ENCODE data around the gene NUMBL. TPM values are rescaled to one million over a fixed set of nuclear protein-coding genes. Genes with fewer than 3 reads are reported as not detected.
A peak's percentile ranks its signal among the peaks of the same experiment; 100 is the strongest.

The NUMBL gene
- total and polyA plus RNA-seq, 9 of the 15 experiments (the other 6 are each of a cell fraction or from before 2014, with no cell fraction given), result 0.39 to 38.6 (median 6.6) TPM

DNA sequence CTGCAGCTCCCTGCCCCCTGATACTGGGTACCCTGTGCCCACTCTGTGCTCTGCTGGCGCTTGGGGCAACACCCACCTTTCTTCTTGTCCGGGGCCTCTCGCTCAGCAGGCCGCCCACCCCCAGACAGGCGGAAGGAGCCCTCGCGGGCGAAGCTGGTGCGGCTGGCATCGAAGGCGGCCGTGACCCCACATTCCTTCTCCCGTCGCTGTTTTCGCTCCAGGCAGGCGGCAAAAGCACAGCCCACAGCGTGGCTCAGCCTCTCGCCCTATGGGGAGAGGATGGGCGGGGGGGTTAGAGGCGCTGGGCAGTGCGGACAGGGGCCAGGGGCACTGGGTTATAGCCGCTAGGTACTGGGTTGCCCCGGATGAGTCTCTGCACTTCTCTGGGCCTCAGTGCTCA is 13.3 kb downstream of the NUMBL start (continued):
- TF ChIP-seq, protein P1, sequence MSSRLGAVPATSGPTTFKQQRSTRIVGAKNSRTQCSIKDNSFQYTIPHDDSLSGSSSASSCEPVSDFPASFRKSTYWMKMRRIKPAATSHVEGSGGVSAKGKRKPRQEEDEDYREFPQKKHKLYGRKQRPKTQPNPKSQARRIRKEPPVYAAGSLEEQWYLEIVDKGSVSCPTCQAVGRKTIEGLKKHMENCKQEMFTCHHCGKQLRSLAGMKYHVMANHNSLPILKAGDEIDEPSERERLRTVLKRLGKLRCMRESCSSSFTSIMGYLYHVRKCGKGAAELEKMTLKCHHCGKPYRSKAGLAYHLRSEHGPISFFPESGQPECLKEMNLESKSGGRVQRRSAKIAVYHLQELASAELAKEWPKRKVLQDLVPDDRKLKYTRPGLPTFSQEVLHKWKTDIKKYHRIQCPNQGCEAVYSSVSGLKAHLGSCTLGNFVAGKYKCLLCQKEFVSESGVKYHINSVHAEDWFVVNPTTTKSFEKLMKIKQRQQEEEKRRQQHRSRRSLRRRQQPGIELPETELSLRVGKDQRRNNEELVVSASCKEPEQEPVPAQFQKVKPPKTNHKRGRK (tag; IDR thresholded peaks at IDR 0.05), result no peak
- TF ChIP-seq ZNF316 (IDR thresholded peaks at IDR 0.05) (no peak), SMAD2 (IDR thresholded peaks at IDR 0.05; ENCODE audit: low read depth, low read length) (no peak), SREBF2 (CRISPR knock-in tag; IDR thresholded peaks at IDR 0.05) (no peak), ZNF224 (CRISPR knock-in tag; IDR thresholded peaks at IDR 0.05) (no peak)

DNA sequence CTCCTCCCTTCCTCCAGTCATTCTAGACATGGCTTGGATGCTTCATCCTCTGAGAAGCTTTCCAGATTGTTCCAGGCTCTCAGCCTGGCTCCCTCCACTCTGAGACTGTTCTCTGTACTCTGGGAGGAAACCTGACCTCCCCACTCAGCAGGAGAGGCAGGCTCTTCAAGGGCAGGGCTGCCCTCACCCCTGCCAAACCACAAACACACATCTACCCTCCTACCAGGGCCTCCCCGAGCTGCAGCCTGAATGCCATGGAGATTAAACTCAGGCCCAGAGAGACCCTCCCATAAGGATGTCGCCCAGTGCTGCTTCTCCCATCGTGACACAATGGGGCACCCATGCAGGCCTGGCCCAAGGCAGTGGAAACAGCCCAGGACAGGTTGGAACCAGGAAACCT is 16.2 kb downstream of the NUMBL start:
- no peak for FAIRE-seq
- ATAC-seq, result no peak
- BruUV-seq (replicated peaks), result no TSS peak
- WGBS (ENCODE audit: insufficient coverage, low coverage, missing lambda C conversion rate), result 76% methylated on average over 3 of the region's 3 CpGs
- intact Hi-C loops (cut with micrococcal nuclease) (no loop called here), in situ Hi-C loops (cut with MboI) (no loop called here)
- POLR2A ChIA-PET, result interaction anchor here (1.0 to 1.6 kb wide), 2 partner anchors 13 to 24 kb away, joined by 3 read pairs; no protein-coding TSS in a partner anchor
- no peak for DNase-seq (ENCODE audit: extremely low read depth in 1 of 4, low spot score in 3 of 4)
- Histone ChIP-seq H3K9me1 (ENCODE audit: control insufficient read depth, insufficient read depth, low read length) (no peaks in the 10 kb centered on the region), H3K4me1 (replicated peaks in 1 of 2; ENCODE audit: control insufficient read depth in 2 of 2, insufficient read depth in 2 of 2, low read length in 2 of 2) (no peaks in the 10 kb centered on the region; a peak in 1 of 5 replicates), H3K4me2 (ENCODE audit: insufficient read depth, low read length) (no peak overlapping the region), H3K27me3 (ENCODE audit: control insufficient read depth in 2 of 2, insufficient read depth in 2 of 2, low read length in 2 of 2) (no peaks in the 10 kb centered on the region), H3K9ac (ENCODE audit: insufficient read depth in 1 of 2, low read depth in 2 of 2, low read length in 2 of 2) (peak overlapping the region in 1 of 2 experiments; percentile 42; a peak in 1 of 4 replicates), H2AFZ (ENCODE audit: low read depth, low read length) (no peak overlapping the region), H3K36me3 (ENCODE audit: control insufficient read depth, insufficient read depth, low read length) (peaks cover 91% of the 10 kb centered on the region), H3K79me2 (ENCODE audit: control insufficient read depth, insufficient read depth, low read length) (no peaks in the 10 kb centered on the region), H3K9me3 (replicated peaks; ENCODE audit: control insufficient read depth, insufficient read depth, low read depth, low read length) (peaks cover 9% of the 10 kb centered on the region), H4K20me1 (replicated peaks; ENCODE audit: control insufficient read depth, insufficient read depth, low read length) (no peaks in the 10 kb centered on the region), H3K4me3 (no peak overlapping the region), H3K27ac (ENCODE audit: extremely low read depth, low read depth, low read length) (no peak overlapping the region)
- CTCF ChIA-PET (ENCODE audit: low intra/inter-chr PET ratio), result no interaction called here
- no peak for TF ChIP-seq PRMT5 (CRISPR knock-in tag; IDR thresholded peaks at IDR 0.05)
- no peak for TF ChIP-seq KLF16 (IDR thresholded peaks at IDR 0.05)
- TF ChIP-seq, protein P2, sequence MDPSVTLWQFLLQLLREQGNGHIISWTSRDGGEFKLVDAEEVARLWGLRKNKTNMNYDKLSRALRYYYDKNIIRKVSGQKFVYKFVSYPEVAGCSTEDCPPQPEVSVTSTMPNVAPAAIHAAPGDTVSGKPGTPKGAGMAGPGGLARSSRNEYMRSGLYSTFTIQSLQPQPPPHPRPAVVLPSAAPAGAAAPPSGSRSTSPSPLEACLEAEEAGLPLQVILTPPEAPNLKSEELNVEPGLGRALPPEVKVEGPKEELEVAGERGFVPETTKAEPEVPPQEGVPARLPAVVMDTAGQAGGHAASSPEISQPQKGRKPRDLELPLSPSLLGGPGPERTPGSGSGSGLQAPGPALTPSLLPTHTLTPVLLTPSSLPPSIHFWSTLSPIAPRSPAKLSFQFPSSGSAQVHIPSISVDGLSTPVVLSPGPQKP (CRISPR knock-in tag; IDR thresholded peaks at IDR 0.05), result no peak
- no peak for TF ChIP-seq TEAD4 (IDR thresholded peaks at IDR 0.05; ENCODE audit: low read length)
- TF ChIP-seq TEAD4 (CRISPR knock-in tag; IDR thresholded peaks at IDR 0.05; ENCODE audit: borderline replicate concordance), result no peak
- TF ChIP-seq, protein P3, sequence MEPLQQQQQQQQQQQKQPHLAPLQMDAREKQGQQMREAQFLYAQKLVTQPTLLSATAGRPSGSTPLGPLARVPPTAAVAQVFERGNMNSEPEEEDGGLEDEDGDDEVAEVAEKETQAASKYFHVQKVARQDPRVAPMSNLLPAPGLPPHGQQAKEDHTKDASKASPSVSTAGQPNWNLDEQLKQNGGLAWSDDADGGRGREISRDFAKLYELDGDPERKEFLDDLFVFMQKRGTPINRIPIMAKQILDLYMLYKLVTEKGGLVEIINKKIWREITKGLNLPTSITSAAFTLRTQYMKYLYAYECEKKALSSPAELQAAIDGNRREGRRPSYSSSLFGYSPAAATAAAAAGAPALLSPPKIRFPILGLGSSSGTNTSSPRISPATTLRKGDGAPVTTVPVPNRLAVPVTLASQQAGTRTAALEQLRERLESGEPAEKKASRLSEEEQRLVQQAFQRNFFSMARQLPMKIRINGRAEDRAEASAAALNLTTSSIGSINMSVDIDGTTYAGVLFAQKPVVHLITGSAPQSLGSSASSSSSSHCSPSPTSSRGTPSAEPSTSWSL (CRISPR knock-in tag; IDR thresholded peaks at IDR 0.05; ENCODE audit: borderline replicate concordance), result no peak
- TF ChIP-seq, protein P4, sequence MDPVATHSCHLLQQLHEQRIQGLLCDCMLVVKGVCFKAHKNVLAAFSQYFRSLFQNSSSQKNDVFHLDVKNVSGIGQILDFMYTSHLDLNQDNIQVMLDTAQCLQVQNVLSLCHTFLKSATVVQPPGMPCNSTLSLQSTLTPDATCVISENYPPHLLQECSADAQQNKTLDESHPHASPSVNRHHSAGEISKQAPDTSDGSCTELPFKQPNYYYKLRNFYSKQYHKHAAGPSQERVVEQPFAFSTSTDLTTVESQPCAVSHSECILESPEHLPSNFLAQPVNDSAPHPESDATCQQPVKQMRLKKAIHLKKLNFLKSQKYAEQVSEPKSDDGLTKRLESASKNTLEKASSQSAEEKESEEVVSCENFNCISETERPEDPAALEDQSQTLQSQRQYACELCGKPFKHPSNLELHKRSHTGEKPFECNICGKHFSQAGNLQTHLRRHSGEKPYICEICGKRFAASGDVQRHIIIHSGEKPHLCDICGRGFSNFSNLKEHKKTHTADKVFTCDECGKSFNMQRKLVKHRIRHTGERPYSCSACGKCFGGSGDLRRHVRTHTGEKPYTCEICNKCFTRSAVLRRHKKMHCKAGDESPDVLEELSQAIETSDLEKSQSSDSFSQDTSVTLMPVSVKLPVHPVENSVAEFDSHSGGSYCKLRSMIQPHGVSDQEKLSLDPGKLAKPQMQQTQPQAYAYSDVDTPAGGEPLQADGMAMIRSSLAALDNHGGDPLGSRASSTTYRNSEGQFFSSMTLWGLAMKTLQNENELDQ (CRISPR knock-in tag; IDR thresholded peaks at IDR 0.05; ENCODE audit: borderline replicate concordance), result no peak
- TF ChIP-seq BRCA1 (IDR thresholded peaks at IDR 0.05), result no peak
- TF ChIP-seq BRCA1 (CRISPR knock-in tag; IDR thresholded peaks at IDR 0.05), result no peak
- no peak for TF ChIP-seq ATF7 (IDR thresholded peaks at IDR 0.05)

All from K562 (cell line).